ENCODE results near the gene LHX2. TPM values are rescaled to one million over a fixed set of nuclear protein-coding genes. Genes with fewer than 3 reads are reported as not detected.

The LHX2 gene
- total RNA-seq, 2 experiments from 2014 or later = not detected

- H3K9me3 Mint-ChIP-seq = peaks cover 4% of the 10 kb centered on the region
- no peaks in the 10 kb centered on the region for H3K36me3 Mint-ChIP-seq (ENCODE audit: low read depth)
- H3K4me3 Mint-ChIP-seq = no peak overlapping the region
- DNase-seq = no peak
- H3K4me1 Mint-ChIP-seq = no peaks in the 10 kb centered on the region
- no peak overlapping the region for H3K27ac Mint-ChIP-seq
- CTCF ChIA-PET = no interaction called here
- H3K27me3 Mint-ChIP-seq = peaks cover 36% of the 10 kb centered on the region
- POLR2A ChIA-PET = no interaction called here
Observed at GRCh38 chr9:124050955-124051354, 39.4 kb downstream of the LHX2 start.

- Mint-ChIP-seq H3K27me3 (peaks cover 29% of the 10 kb centered on the region), H3K4me1 (no peaks in the 10 kb centered on the region), H3K4me3 (no peak overlapping the region), H3K27ac (no peak overlapping the region), H3K9me3 (peaks cover 4% of the 10 kb centered on the region), H3K36me3 (ENCODE audit: low read depth) (no peaks in the 10 kb centered on the region)
- ChIA-PET POLR2A (no interaction called here), CTCF (interaction anchor here (0.6 to 0.9 kb wide), 2 partner anchors 11 to 536 kb away, joined by 3 read pairs; no protein-coding TSS in a partner anchor)
- DNase-seq = no peak
Observed at GRCh38 chr9:124052401-124052800, 40.8 kb downstream of the LHX2 start.

- no peaks in the 10 kb centered on the region for H3K36me3 Mint-ChIP-seq (ENCODE audit: low read depth)
- no peak for DNase-seq
- POLR2A ChIA-PET = no interaction called here
- CTCF ChIA-PET = interaction anchor here (1.6 kb wide), 1 partner anchor 14 kb away, joined by 6 read pairs; no protein-coding TSS in a partner anchor
- H3K27me3 Mint-ChIP-seq = peaks cover 31% of the 10 kb centered on the region
- H3K27ac Mint-ChIP-seq = no peak overlapping the region
- H3K4me1 Mint-ChIP-seq = no peaks in the 10 kb centered on the region
- peaks cover 4% of the 10 kb centered on the region for H3K9me3 Mint-ChIP-seq
- H3K4me3 Mint-ChIP-seq = no peak overlapping the region
Observed at GRCh38 chr9:124054582-124055227, 43.1 kb downstream of the LHX2 start.

GRCh38 chr9:124060844-124061605 lies 49.5 kb downstream of the LHX2 start:
- Mint-ChIP-seq H3K9me3 (no peaks in the 10 kb centered on the region), H3K4me3 (no peak overlapping the region), H3K4me1 (no peaks in the 10 kb centered on the region), H3K27ac (no peak overlapping the region), H3K36me3 (ENCODE audit: low read depth) (no peaks in the 10 kb centered on the region), H3K27me3 (peaks cover 17% of the 10 kb centered on the region)
- CTCF ChIA-PET = interaction anchor here (0.9 kb wide), 1 partner anchor 21 kb away, joined by 3 read pairs; no protein-coding TSS in a partner anchor
- POLR2A ChIA-PET = no interaction called here
- DNase-seq = no peak

- no peaks in the 10 kb centered on the region for H3K9me3 Mint-ChIP-seq
- ChIA-PET POLR2A (no interaction called here), CTCF (no interaction called here)
- no peaks in the 10 kb centered on the region for H3K36me3 Mint-ChIP-seq (ENCODE audit: low read depth)
- H3K4me1 Mint-ChIP-seq = no peaks in the 10 kb centered on the region
- no peak for DNase-seq
- H3K27me3 Mint-ChIP-seq = peaks cover 11% of the 10 kb centered on the region
- no peak overlapping the region for H3K4me3 Mint-ChIP-seq
- no peak overlapping the region for H3K27ac Mint-ChIP-seq
Observed at GRCh38 chr9:124062172-124062571, 50.6 kb downstream of the LHX2 start.

GRCh38 chr9:124066783-124067577 lies 55.4 kb downstream of the LHX2 start:
- no peaks in the 10 kb centered on the region for H3K4me1 Mint-ChIP-seq
- no peaks in the 10 kb centered on the region for H3K36me3 Mint-ChIP-seq (ENCODE audit: low read depth)
- H3K27me3 Mint-ChIP-seq = no peaks in the 10 kb centered on the region
- H3K27ac Mint-ChIP-seq = no peak overlapping the region
- ChIA-PET POLR2A (no interaction called here), CTCF (no interaction called here)
- no peak overlapping the region for H3K4me3 Mint-ChIP-seq
- no peak for DNase-seq
- peaks cover 4% of the 10 kb centered on the region for H3K9me3 Mint-ChIP-seq

GRCh38 chr9:124068251-124068650 lies 56.7 kb downstream of the LHX2 start:
- no peaks in the 10 kb centered on the region for H3K36me3 Mint-ChIP-seq (ENCODE audit: low read depth)
- H3K4me3 Mint-ChIP-seq = no peak overlapping the region
- POLR2A ChIA-PET = no interaction called here
- peaks cover 4% of the 10 kb centered on the region for H3K27me3 Mint-ChIP-seq
- CTCF ChIA-PET = no interaction called here
- no peak for DNase-seq
- H3K4me1 Mint-ChIP-seq = no peaks in the 10 kb centered on the region
- H3K27ac Mint-ChIP-seq = no peak overlapping the region
- peaks cover 4% of the 10 kb centered on the region for H3K9me3 Mint-ChIP-seq

- Mint-ChIP-seq H3K27ac (no peak overlapping the region), H3K4me1 (no peaks in the 10 kb centered on the region), H3K9me3 (no peaks in the 10 kb centered on the region), H3K27me3 (peaks cover 13% of the 10 kb centered on the region), H3K36me3 (ENCODE audit: low read depth) (no peaks in the 10 kb centered on the region), H3K4me3 (no peak overlapping the region)
- DNase-seq = no peak
- CTCF ChIA-PET = no interaction called here
- POLR2A ChIA-PET = no interaction called here
Observed at GRCh38 chr9:124074746-124075145, 63.2 kb downstream of the LHX2 start.

GRCh38 chr9:124075761-124076160 lies 64.2 kb downstream of the LHX2 start:
- Mint-ChIP-seq H3K4me1 (no peaks in the 10 kb centered on the region), H3K27ac (no peak overlapping the region), H3K27me3 (peaks cover 13% of the 10 kb centered on the region), H3K4me3 (no peak overlapping the region), H3K36me3 (ENCODE audit: low read depth) (no peaks in the 10 kb centered on the region), H3K9me3 (no peaks in the 10 kb centered on the region)
- POLR2A ChIA-PET = no interaction called here
- CTCF ChIA-PET = interaction anchor here (1.4 kb wide), 1 partner anchor 9 kb away, joined by 3 read pairs; no protein-coding TSS in a partner anchor
- no peak for DNase-seq

- Mint-ChIP-seq H3K9me3 (no peaks in the 10 kb centered on the region), H3K36me3 (ENCODE audit: low read depth) (no peaks in the 10 kb centered on the region), H3K4me3 (no peak overlapping the region), H3K4me1 (no peaks in the 10 kb centered on the region), H3K27me3 (peaks cover 10% of the 10 kb centered on the region), H3K27ac (no peak overlapping the region)
- ChIA-PET CTCF (no interaction called here), POLR2A (no interaction called here)
- no peak for DNase-seq
Observed at GRCh38 chr9:124077915-124078572, 66.5 kb downstream of the LHX2 start.

GRCh38 chr9:124078641-124079040 lies 67.1 kb downstream of the LHX2 start:
- ChIA-PET CTCF (no interaction called here), POLR2A (no interaction called here)
- Mint-ChIP-seq H3K27ac (no peak overlapping the region), H3K9me3 (no peaks in the 10 kb centered on the region), H3K36me3 (ENCODE audit: low read depth) (no peaks in the 10 kb centered on the region), H3K27me3 (peaks cover 9% of the 10 kb centered on the region), H3K4me3 (no peak overlapping the region), H3K4me1 (no peaks in the 10 kb centered on the region)
- DNase-seq = no peak

- H3K9me3 Mint-ChIP-seq = no peaks in the 10 kb centered on the region
- no peaks in the 10 kb centered on the region for H3K4me1 Mint-ChIP-seq
- no peak for DNase-seq
- no peak overlapping the region for H3K27ac Mint-ChIP-seq
- H3K36me3 Mint-ChIP-seq (ENCODE audit: low read depth) = no peaks in the 10 kb centered on the region
- ChIA-PET CTCF (no interaction called here), POLR2A (no interaction called here)
- H3K27me3 Mint-ChIP-seq = peaks cover 8% of the 10 kb centered on the region
- H3K4me3 Mint-ChIP-seq = no peak overlapping the region
Observed at GRCh38 chr9:124079176-124079925, 67.8 kb downstream of the LHX2 start.

All from activated CD4-positive, alpha-beta T cell treated with anti-CD3 and anti-CD28 coated beads, Interleukin-2, amount 10 ng/mL, durations not matched to agents 7 days and 5 days (primary cell).